GM10847 (cell line): ENCODE data around the gene AFM.

Experiments used
- POLR2A ChIP-seq: IDR thresholded peaks from 2 replicates; pipeline ENCODE4 v1.6.1; 2011; ENCODE audit not compliant: insufficient read length; ENCODE audit errors: extremely low read depth

AFM gene

DNA sequence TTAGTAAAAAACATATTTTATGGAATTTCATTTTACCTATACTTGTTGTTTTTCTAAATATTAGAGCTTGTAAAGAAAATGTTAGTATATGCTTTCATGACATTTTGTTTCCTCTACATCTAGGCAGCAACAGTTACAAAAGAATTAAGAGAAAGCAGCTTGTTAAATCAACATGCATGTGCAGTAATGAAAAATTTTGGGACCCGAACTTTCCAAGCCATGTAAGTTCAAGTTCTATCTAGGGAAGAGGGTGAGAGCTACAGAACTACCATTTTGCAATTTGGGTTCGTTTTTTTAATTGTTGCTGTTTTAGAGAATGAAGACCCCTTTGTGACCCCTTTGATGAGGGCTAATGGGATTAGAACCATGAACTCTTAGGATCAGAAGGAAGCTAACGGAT is 38.3 kb upstream of the AFM start:
- no peak for TF ChIP-seq POLR2A

DNA sequence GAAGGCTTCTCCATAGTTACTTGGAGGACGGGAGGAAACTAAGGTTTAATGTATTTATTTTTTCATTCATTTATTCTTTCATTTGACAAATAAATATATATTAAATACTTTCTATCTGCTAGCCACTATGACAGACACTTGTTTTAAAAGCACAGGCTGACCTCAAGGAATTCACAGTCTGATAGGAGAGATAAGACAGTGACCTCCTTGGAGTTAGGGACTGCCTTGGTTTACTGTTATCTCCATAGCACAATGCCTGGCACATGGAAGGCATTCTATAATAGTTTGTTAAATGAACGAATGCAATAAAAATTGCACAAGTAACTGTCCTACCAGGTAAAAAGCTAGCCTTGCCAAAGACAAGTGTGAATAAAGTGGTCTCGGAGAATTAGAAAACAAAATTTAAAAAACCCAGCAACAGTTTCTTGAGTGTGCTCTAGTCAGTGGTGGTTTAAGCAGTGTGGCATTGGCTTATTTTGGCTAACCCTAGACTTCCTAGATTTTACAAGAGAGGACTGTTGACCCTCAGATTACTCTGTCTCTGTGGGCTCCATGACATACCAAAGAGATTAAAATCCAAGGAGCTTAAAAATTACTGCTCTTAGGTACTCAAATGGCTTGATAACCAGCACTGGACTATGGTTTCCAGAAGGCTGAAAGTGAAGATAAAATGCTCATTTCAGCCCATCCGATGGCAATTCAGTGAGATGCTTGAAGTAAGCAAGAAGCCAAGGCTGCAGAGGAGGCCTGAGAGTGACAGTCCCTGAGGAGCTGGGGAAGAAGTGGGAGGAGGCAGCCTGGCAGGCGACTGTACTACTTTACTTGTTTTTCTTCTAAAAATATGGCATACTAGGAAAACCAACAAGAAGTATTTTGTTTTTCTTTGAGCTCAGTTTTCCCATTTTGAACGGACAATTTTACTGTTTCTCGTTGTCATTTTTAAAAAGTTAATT is 35.9 kb upstream of the AFM start:
- TF ChIP-seq POLR2A: no peak

DNA sequence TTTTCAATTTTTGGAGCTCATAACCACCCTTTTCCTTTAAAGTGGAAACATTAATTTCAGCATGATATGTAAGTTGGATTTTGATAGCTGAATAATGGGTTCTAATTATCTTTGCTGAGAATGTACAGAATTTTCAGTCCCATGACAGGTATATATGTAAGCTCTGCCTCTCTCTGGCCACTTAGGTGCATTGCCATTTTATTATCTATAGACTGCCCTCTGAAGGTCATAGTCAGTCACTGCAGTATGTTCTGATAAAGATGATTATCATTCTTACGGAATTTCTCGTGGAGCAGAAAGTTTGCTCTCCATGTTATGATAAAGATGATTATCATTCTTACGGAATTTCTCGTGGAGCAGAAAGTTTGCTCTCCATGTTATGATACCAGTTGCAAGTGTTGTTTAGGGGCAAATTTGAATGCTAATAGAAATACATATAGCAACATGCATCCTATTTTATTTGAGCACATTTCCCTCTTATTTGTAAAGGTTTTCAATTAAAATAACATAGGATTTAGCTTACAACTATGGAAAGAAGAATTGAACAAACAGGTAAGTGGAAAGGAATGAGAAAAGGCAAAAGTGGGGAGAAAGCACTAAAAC is 35.1 kb upstream of the AFM start:
- no peak for TF ChIP-seq POLR2A

DNA sequence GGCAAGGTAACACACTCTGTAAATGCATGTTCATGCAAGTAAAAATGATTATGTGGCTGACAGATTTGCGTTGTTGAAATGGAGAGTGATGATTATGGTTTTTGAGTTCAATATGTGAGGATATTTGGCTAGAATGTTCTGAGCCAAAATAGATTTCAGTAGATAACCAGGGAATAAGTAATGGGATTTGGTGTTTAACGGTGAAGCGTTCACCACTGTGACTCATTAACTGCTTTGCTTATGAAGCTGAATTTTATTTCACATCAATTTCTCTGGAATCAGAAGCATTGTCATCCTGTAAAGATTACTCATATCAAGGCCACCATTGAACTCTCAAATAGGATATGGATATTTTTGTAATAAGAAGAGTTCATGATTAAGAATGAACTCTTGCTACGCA is 33.9 kb upstream of the AFM start:
- TF ChIP-seq POLR2A: no peak

DNA sequence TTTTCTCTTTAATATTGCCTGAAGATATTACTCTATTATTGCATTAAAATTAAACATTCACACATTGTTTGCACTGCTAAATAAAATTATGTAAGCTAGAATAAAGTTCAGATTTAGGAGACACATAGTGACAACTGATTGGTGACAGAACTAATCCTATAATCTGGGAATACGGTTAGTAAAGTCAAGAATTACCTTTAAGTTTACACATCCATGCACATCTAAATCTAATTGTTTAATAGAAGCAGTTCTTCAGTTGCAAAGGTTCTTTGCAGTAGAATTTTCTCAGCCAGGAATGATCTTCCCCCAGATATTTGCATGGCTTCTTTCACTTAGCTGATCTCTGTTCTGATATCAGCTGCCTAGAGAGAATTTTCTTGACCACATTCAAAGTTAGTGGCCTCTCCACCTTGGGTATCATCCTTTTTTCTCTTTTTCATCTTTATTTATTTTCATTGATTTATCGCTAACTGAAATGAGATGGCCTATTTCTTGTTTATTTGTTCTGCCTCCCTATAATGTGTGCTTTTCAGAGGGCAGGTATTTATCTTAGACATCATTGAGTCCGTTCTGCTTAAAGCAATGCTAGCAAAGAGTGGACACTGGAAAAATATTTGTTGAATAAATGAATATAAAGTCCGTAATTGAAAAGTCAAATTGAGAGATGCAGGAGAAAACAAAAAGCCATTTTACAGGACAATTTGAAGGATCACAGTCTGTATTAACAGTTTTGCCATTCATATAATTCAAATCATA is 32.9 kb upstream of the AFM start:
- TF ChIP-seq POLR2A: no peak

DNA sequence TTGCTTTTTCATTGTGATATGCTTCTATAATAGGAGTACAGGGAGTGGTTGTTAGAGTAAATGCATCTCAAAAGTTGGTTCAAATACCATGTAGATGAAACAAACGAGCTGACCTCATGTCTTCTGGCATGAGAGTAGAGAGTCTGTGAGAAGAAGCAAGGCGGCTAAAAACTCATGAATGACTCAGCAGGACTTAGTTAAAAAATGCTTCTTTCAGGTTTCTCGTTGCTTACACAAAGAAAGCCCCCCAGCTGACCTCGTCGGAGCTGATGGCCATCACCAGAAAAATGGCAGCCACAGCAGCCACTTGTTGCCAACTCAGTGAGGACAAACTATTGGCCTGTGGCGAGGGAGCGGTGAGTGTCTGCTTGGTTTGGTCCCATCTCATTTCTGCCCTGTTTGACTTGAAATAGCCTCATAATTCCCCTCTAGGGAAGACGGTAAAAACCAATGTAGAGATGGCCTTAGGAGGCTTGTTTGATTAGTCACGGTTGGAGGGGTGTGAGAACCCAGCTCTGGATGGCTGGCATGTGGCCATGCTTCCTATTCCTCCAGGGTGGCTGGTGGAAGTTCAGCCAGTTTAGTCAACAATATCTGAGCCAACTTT is 31.0 kb upstream of the AFM start:
- no peak for TF ChIP-seq POLR2A

DNA sequence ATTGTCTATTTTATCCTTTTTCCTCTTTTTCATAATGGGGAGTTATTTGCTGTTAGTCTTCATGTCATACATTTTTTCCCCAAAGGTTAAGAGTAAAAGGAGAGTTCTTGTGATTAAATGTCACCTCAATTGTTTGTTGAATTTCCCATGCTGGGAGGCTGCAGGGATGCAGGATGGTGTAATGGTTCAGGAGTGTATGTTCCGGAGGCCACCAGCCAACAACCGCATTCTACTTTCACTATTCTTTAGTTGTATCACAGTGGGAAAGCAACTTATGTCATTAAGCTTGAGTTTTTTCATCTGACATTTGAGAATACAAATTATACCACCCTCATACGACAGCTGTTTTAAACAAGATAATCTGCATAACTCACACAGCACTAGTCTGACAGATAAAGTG is 30.1 kb upstream of the AFM start:
- no peak for TF ChIP-seq POLR2A

DNA sequence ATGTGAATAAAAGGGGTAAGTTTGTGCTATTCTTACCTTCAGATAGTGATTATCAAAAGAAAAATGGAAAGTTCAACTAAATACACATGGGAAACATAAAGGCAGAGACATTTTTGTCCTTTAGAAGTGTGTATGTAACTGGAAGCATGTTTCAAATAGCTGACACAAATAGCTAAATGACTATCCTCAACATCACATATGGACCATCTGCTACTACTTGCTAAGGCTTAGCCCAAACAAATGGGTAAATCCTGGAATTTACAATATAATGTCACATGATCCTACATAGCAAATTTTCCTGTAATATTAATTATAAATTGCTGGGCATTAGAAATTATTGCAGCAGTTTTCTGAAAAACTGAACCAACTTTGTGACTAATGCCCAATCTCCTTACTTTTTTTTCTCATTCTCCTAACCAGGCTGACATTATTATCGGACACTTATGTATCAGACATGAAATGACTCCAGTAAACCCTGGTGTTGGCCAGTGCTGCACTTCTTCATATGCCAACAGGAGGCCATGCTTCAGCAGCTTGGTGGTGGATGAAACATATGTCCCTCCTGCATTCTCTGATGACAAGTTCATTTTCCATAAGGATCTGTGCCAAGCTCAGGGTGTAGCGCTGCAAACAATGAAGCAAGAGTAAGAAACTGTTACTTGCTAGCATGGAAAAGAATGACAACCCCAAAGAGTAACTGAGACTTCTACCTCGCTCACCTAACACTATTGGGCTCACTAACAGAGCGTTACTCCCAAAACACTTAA is 29.4 kb upstream of the AFM start:
- TF ChIP-seq POLR2A: no peak

DNA sequence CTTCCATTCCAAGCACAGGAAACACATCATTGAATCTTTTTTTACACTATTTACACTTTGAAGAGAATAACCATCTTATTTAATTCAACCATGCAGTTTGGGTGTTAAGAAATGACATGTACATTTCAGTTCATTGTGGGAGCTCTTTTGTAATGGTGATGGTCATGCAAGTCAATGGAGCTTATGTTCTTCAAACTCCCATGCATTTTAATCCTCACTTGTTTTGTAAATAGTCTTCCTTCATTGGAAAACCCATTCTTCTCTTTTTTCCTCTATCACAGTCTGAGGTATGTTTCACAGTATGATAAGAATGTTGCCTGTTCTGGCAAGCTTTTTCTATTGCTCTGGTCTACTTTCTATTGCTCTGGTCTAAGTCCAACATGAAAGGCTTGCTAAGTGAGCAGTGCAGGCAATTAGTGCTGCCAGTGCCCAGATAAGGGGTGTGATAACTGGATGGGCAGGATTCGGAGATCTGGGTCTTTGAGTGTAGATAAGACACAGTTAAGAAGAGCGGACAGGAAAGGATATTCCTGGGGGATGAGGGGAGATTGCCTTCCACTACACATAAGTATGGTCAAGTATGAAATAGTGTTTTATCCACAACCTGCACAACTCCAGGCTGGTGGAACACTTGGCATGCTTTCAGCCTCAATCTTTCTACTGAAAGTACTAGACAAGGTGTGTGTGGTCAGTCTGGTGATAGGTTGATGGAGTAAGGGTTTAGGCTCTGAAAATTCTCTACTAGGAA is 28.4 kb upstream of the AFM start:
- TF ChIP-seq POLR2A: no peak

DNA sequence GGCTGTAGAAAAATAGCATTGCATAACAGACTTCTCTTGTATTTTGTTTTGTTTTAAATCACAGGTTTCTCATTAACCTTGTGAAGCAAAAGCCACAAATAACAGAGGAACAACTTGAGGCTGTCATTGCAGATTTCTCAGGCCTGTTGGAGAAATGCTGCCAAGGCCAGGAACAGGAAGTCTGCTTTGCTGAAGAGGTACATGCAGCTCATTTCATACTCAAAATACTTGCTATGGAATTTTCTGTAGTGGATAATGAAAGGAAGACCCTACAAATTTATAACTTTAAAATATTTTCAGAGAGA is 27.9 kb upstream of the AFM start:
- no peak for TF ChIP-seq POLR2A

DNA sequence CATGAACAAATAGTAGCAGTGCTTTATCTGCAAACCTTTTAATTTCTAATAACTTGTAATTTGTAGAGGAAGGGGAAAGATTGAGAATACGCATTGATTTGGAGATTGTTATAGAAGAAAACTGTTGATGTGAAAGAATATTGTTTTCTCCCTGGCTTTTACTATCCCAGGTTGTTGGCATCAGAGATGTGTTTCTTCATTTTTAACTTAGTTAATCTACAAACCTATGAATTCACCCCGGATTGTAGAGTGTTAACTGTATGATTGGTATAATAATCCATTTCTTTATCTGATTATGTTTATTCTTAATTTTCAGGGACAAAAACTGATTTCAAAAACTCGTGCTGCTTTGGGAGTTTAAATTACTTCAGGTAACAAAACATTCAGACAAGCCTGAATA is 26.6 kb upstream of the AFM start:
- TF ChIP-seq POLR2A: no peak

DNA sequence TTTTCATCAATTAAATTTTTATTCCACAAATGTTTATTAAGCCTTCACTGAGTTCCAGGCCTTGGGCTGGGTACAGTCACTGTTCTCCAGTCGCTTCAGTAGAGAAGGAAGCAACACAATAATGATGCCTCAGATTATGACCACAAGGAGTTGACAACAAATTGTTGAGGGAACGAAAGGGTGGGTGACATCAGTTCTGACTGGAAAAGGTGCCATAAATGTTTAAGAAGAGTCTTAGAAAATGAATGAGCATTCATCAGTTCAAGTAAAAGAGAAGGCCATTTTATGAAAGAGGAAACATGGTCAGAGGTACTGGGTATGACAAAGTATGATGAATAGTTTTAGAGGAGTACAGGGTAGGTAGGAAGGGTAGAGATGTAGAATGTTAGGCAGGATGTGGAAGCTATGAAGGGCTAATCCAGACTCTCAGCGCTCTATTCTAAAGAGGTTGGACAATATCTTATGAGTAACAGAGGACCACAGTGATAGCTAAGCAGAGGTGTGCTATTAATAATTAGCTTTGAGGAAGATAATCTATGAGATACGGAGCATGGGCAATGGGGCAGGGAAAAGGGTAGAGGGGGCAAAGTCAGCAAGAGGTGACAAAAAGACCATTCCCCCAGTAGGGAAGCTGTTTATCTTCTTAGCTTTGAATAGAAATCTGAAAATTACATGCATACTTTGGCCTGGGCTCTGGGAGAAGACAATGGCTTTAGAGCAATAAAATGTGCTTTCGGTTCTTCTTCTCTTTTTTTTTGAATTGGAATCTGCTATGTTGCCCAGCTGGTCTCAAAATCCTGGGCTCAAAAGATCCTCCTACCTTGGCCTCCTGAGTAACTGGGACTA is 25.1 kb upstream of the AFM start:
- no peak for TF ChIP-seq POLR2A

DNA sequence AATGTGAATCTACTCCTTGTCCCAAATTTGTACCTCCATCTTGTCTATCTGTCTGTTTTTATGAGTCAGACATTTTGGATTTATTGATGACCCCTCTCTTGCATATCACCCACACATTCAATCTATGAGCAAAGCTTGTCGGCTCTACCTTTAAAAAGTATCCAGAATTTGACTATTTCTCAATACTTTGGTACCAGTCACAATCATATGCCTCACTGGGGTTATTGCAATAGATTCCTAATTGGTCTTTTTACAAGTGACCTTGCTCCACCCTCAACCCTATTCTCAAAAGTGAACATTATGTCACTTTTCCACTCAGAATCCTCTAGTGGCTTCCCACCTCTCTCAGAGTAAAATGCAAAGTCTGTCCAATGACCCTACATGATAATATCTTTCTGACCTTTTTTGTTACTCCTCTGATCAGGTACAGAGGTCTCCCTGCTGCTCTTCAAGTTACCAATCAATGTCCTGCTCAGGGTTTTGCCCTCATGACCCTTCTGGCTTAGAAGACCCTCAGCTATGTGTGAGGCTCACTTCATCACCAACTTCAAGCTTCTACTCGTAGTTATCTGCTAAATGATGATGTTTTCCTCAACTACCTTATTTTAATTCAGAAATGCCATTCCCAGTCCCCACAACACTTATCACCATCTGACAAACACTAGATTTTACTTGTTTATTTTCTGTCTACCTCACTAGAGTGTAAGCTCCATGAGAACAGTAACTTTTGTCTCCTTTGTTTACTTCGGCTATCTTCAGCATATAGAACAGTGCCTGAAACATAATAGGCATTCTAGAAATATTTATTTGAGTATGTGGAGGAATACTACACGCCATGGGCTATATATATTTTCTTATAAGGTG is 23.1 kb upstream of the AFM start:
- TF ChIP-seq POLR2A: no peak

DNA sequence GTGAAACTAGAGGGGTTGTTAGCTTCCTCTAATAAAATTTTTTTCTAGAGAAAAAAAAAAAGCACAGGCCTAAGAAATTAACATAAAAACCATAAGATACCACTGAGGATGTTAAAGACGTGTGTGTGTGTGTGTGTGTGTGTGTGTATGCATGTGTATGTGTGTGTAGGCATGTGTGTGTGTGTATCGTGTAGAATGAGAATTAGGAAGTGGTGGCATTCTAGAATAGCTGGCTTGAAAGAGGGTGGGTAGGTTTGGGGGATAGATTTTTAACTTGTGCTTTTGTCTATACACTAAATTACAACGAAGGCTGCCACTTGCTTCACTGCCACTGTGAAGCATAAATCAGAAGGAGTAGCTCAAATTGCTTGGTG is 22.5 kb upstream of the AFM start:
- TF ChIP-seq POLR2A: no peak
